HG02610 (cell line): ENCODE measurements around the gene ASTN2.
A peak's percentile ranks its signal among the peaks of the same experiment; 100 is the strongest.

Experiments
- ATAC-seq: cut with Tn5 transposase; IDR thresholded peaks from one replicate; pipeline ENCODE4 v1.9.1; 2021; ENCODE audit warnings: mild to moderate bottlenecking, moderate library complexity; ENCODE audit not compliant: unreplicated experiment

The ASTN2 gene

DNA sequence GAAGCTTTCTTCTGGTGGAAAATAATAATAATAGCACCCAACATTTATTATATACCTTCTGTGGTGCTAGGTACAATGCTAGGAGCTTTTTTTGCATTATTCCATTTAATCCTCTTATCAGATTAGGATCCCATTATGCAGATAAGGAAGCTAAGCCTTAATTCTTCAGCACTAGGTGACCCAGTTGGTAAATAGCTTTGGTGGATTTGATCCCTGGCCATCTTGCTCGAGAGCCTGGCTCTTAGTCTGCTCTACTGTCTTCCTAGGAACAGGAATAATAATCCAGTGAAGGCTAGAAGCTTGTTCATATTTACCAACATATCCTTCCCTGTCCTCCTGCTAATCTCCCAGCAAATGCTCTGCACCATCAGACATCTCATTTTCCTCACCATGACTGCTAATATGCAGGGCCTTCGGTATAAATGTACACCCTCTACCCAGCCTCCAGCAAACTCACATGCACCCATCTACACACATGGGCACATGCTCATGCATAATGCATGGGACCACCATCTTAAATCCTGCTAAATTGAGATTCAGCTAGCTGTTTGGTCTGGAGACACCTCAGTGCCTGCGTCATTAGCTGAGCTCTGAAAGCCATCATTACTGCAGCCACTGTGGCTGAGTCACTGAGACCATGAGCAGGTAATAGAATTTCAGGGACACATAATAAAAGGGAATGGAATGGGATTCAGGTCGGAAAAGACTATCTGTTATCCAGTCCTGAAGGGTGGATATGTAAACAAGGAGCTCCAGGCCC is 640.3 kb downstream of the ASTN2 start:
- ATAC-seq = no peak

GRCh38 chr9:116767219-116767618 is 647.6 kb downstream of the ASTN2 start:
- no peak for ATAC-seq

DNA sequence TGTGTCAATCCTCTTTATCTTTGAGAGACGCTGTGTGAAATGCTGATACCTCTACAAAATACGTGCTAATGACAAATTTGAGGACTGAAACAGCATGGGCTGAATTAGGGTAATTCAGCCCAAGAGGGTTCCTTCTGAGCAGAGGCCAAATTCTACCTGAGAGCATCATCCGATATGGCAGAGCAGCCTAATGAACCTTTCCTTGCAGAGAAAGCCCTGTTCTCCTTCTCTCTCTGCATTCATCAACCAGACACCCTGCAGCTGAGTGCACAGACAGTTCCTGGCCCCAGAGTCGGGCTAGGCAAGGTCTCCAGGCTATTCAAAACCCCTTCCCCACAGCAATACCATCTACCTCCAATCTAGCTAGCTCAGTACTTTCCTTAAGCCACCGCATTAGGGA is 649.8 kb downstream of the ASTN2 start:
- ATAC-seq = no peak

- no peak for ATAC-seq
These were observed 651.1 kb downstream of the ASTN2 start for GRCh38 chr9:116763770-116764169.

DNA sequence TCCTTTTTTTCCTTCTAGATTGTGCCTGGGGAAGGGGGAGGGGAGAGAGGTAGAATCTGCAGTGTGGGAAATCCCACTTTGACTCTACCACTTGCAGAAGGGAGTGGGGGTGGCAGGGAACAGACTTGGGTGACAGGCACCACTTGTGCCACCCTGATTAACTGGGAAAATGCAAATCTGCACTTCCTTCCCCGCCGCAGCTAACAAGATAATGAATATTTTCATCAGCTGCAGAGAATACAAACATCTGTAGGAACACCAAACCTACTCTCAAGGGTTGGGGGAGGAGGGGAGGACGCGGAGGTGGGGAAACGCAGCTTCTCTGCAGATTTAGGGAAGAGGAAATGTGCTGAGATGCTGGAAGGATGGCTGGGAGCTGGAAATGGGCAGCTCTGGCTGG is 654.2 kb downstream of the ASTN2 start:
- ATAC-seq = no peak

GRCh38 chr9:116757030-116757429 is 657.8 kb downstream of the ASTN2 start:
- no peak for ATAC-seq

DNA sequence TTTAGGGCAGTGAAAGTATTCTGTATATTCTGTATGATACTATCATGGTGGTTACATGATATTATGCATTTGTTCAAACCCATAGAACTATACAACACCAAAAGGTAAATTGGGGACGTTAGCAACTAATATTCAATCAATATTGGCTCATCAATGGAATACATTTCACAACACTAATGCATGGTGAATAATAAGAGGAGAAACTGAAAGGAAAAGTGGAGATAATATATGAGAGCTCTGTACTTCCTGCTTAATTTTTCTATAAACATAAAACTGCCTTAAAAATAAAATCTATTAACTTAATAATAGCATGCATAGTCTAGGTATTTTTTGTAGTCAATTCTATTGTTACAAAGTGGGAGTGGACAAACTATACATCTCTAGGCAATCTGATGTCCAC is 661.5 kb downstream of the ASTN2 start:
- no peak for ATAC-seq

DNA sequence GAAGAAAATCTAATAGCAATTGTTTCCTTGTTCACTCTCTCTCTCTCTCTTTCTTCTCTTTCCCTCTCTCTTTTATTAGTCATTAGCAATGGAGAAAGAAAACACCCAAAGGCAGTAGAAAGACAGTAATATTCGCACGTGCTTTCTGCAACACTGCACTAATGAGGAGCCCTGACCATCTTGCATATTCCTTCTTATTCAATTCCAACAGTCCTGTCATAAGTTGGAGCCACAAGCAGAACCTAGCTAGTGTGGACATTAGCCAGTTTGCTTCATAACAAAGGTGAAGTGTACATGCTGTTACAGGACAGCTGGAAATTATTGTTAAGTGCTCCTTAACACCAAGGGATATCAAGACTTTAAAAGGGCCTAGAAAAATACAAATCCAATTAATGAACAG is 664.3 kb downstream of the ASTN2 start:
- no peak for ATAC-seq

DNA sequence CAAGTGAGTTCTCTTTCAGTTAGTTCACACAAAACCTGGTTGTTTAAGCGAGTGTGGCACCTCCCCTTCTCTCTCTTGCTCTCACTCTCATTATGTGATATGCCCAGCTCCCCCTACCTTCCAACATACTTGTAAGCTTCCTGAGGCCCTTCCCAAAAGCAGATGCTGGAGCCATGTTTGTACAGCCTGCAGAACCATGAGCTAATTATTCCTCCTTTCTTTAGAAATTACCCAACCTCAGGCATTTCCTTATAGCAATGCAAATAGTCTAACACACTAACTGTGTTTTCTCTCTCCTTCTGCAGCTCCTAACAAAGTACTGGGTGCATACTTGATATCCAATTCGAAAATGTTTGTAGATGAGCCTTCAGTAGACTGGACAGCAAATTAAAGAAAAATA is 665.1 kb downstream of the ASTN2 start:
- ATAC-seq = no peak

DNA sequence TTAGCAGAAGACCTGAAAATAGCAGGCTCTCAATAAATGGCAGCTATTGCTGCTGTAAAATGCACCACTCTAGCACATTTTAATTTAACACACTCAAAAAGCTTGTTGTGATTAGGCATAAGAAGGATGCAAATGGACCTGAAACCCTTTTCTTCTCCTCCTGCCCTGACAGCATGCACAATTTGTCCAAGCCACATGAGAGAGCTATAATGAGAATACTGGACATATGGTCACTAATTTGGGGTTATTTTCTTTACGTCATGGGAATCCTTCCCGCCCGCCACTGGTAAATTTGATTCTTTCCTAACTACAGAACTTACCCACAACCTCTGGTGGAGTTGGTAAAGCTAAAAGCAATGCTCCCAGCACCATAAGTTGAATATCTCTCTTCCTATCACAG is 665.7 kb downstream of the ASTN2 start:
- ATAC-seq = no peak

- no peak for ATAC-seq
These were observed 673.1 kb downstream of the ASTN2 start for GRCh38 chr9:116741742-116742141.

- no peak for ATAC-seq
These were observed 673.6 kb downstream of the ASTN2 start for GRCh38 chr9:116741086-116741740.

DNA sequence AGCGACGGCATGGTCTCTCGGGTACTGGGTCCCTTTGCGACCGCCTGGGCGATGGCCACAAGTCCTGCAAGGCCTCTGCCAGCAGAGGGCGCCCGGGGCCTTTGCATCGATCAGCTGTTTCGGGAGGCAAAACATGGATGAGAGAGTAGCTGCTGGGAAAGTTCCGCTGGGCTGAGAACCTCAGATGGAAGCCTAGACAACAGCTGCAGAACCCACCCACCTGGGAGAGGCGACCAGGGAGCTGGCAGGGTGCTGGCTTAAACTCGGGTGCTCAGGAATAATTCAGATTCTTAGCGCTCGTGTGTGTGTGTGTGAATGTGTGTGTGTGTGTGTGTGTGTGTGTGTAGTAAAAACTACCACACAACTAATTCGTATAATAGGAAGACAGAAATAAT is 677.7 kb downstream of the ASTN2 start:
- ATAC-seq = peak; percentile 45

- ATAC-seq = no peak
These were observed 678.3 kb downstream of the ASTN2 start for GRCh38 chr9:116736399-116737151.

DNA sequence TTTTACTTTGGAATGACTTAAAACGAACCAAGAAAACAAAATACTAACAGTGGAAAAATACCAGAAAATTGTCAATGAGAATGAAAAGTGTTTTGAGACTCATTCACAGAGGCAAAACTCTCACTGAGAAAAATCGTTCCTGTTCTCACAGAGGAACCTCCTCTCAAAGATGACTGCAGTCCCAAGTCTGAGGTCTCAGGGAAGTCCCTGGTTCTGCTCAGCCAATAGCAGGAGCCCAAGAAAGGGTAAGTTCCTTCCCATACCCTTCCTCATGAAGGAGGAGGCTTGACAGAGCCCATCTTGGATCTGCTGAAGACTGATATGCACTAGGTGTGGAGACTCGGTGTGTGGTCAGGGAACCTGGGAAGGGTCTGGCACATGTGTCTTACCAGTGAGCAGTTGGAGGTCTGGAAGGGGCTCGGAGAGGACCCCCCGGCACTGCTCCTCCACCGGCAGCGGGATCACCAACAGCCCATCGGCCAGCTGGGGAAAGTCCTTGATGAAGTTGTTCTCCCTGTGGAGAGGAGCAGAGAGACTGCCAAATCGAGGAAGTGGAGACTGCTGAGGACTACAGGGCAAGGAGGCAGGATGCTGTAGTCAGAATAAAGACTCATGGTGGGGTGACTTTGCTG is 681.7 kb downstream of the ASTN2 start:
- no peak for ATAC-seq

GRCh38 chr9:116726602-116727001 is 688.3 kb downstream of the ASTN2 start:
- no peak for ATAC-seq

DNA sequence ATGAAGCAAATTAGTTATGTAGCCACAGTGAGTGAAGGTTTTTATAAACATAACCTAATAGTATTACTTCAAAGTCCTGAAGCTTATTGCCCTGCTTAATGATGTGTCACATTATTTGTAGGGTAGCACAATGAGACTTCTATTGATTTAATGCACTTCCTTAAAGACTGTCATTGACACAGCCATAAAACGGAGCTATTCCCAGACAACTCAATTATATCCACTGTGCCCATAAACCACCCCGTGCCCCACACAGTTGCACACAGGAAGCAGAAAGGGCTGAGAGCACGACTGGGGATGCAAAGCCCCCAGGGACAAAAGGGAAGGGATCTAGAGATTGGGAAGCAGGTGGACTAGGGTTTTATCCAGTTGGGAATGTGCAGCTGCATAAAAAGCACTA is 690.7 kb downstream of the ASTN2 start:
- no peak for ATAC-seq

DNA sequence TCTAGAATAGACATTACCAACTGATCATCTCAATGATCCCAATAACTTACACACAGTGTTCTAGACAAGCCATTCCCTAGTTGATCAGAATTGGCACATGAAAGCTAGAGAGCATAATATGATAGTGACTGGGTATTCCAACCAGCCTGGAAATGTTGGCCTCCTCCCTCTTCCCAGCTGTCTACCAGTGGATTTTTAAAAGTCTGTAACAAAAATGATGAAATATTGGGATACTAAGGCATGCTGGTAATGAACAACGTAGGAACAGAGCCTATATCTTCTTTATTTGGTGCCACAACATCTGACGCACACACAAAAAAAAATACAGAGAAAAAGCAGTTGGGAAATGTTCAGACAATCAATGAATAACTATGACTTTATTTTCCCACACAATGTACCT is 692.9 kb downstream of the ASTN2 start:
- no peak for ATAC-seq

DNA sequence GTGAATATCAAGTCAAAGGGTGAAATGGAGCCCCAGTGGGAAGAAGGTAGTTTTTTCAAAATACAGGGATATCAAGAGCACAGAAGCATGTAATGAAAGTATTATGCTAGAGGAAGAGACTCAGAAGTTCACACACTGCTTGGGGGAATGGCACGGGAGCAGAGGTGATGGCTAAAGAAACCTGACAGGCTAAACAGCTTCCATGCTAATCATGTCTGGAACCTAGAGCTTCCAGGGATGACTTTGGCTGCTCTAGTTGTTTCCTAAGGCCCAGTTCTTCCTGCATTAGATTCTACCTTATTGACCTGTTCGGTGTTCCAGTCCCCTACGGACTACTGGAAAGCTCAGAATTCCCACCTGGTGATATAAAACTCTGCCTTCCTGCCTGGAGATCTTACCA is 693.4 kb downstream of the ASTN2 start:
- ATAC-seq = no peak

GRCh38 chr9:116720111-116720510 is 694.7 kb downstream of the ASTN2 start:
- ATAC-seq = no peak

DNA sequence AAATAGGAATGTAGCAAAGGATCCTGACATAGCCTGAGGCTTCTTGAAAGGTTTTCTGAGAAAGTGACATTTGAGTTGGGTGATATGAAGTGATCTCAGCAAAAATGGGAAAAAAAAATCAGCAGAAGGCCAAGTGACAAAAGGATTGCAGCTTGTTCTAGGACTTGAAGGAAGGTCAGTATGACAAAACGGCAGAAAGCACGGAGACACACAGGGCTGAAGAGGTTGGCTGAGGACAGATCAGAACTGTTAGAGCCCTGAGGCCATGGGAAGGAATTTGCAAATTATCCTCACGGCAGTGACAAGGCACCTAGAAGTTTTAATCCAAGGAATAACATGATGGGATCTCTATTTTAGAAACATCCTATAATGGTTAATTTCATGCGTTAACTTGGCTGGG is 696.7 kb downstream of the ASTN2 start:
- no peak for ATAC-seq

GRCh38 chr9:116717150-116717549 is 697.7 kb downstream of the ASTN2 start:
- ATAC-seq = no peak
